ENCODE measurements around the gene RAB3GAP2.
"Not testable (repeated sequence)": the region's sequence is repeated elsewhere in the genome, so short reads cannot be mapped to it uniquely, and the experiment has no call there.

RAB3GAP2 gene

GRCh38 chr1:220198186-220199005, 73.9 kb downstream of the RAB3GAP2 start:
- DNase-seq (ENCODE audit: low read depth in 2 of 2): no peak

GRCh38 chr1:220195701-220196100, 76.6 kb downstream of the RAB3GAP2 start:
- no peak for DNase-seq (ENCODE audit: low read depth in 2 of 2)

- DNase-seq (ENCODE audit: low read depth in 2 of 2): no peak
Measured at GRCh38 chr1:220189750-220190347, 82.4 kb downstream of the RAB3GAP2 start.

GRCh38 chr1:220188538-220188937, 83.7 kb downstream of the RAB3GAP2 start:
- DNase-seq (ENCODE audit: low read depth in 2 of 2): no peak

- no peak for DNase-seq (ENCODE audit: low read depth in 2 of 2)
Measured at GRCh38 chr1:220186752-220187151, 85.5 kb downstream of the RAB3GAP2 start.

GRCh38 chr1:220184506-220184905, 87.7 kb downstream of the RAB3GAP2 start:
- no peak for DNase-seq (ENCODE audit: low read depth in 2 of 2)

GRCh38 chr1:220182656-220183055, 89.6 kb downstream of the RAB3GAP2 start:
- DNase-seq (ENCODE audit: low read depth in 2 of 2): no peak

GRCh38 chr1:220182111-220182510, 90.1 kb downstream of the RAB3GAP2 start:
- DNase-seq (ENCODE audit: low read depth in 2 of 2): no peak

GRCh38 chr1:220176540-220176939, 95.7 kb downstream of the RAB3GAP2 start:
- DNase-seq (ENCODE audit: low read depth in 2 of 2): no peak

GRCh38 chr1:220170836-220171526, 101.3 kb downstream of the RAB3GAP2 start:
- no peak for DNase-seq (ENCODE audit: low read depth in 2 of 2)

- not testable (repeated sequence) for DNase-seq (ENCODE audit: low read depth in 2 of 2)
Measured at GRCh38 chr1:220169887-220170286, 102.4 kb downstream of the RAB3GAP2 start.

GRCh38 chr1:220166853-220167252, 105.4 kb downstream of the RAB3GAP2 start:
- no peak for DNase-seq (ENCODE audit: low read depth in 2 of 2)

- DNase-seq (ENCODE audit: low read depth in 2 of 2): no peak
Measured at GRCh38 chr1:220164517-220164916, 107.7 kb downstream of the RAB3GAP2 start.

- DNase-seq (ENCODE audit: low read depth in 2 of 2): no peak
Measured at GRCh38 chr1:220164116-220164515, 108.1 kb downstream of the RAB3GAP2 start.

GRCh38 chr1:220160027-220160426, 112.2 kb downstream of the RAB3GAP2 start:
- DNase-seq (ENCODE audit: low read depth in 2 of 2): no peak

GRCh38 chr1:220159041-220159440, 113.2 kb downstream of the RAB3GAP2 start:
- no peak for DNase-seq (ENCODE audit: low read depth in 2 of 2)

GRCh38 chr1:220158530-220158929, 113.7 kb downstream of the RAB3GAP2 start:
- not testable (repeated sequence) for DNase-seq (ENCODE audit: low read depth in 2 of 2)

- no peak for DNase-seq (ENCODE audit: low read depth in 2 of 2)
Measured at GRCh38 chr1:220157738-220158137, 114.5 kb downstream of the RAB3GAP2 start.

- no peak for DNase-seq (ENCODE audit: low read depth in 2 of 2)
Measured at GRCh38 chr1:220156620-220157146, 115.6 kb downstream of the RAB3GAP2 start.

- DNase-seq (ENCODE audit: low read depth in 2 of 2): no peak
Measured at GRCh38 chr1:220153147-220153546, 119.1 kb downstream of the RAB3GAP2 start.

GRCh38 chr1:220151454-220151853, 120.8 kb downstream of the RAB3GAP2 start:
- DNase-seq (ENCODE audit: low read depth in 2 of 2): no peak

GRCh38 chr1:220149742-220150141, 122.5 kb downstream of the RAB3GAP2 start:
- DNase-seq (ENCODE audit: low read depth in 2 of 2): no peak

All from stimulated activated CD8-positive, alpha-beta memory T cell treated with anti-CD3 and anti-CD28 coated beads, Interleukin-15, amount 100 ng/mL, for 4 hours (primary cell).